B cell (primary cell): ENCODE data around the gene STN1. TPM values are rescaled to one million over a fixed set of nuclear protein-coding genes. Genes with fewer than 3 reads are reported as not detected.

ENCODE experiments used
- ATAC-seq: fragments of 200-7000 bp; cut with Tn5 transposase; one replicate; pipeline ENCODE4 v1.10.0; 2021; ENCODE audit warnings: low read depth, mild to moderate bottlenecking, moderate number of reproducible peaks, moderate library complexity
- CTCF ChIA-PET: fragments of 350-600 bp; sonication (Branson Sonifier 250); formaldehyde crosslinking; loops from one replicate; lab custom pipeline; 2021; ENCODE audit warnings: antibody characterized with exemption, inconsistent platforms; lab: Charles Lee
- POLR2A ChIA-PET: fragments of 350-600 bp; sonication (Branson Sonifier 250); formaldehyde crosslinking; loops from one replicate; lab custom pipeline; 2021; ENCODE audit warnings: antibody characterized with exemption; lab: Charles Lee
- DNase-seq: peaks from one replicate; pipeline ENCODE4 v3.0.0; 2013
- H2AFZ ChIP-seq: 2 replicates; pipeline ENCODE4 v1.6.1; 2012; ENCODE audit warnings: mild to moderate bottlenecking, low read depth, low read length; ENCODE audit not compliant: insufficient read depth, poor library complexity, severe bottlenecking
- H3K27ac ChIP-seq, 2 donors: 1 replicate in 1 of 2; 2 replicates in 1 of 2; pipeline ENCODE4 v1.5.1; 2012 to 2013; ENCODE audit warnings: low read length in 2 of 2, mild to moderate bottlenecking in 2 of 2, moderate library complexity in 1 of 2
- H3K27me3 ChIP-seq, 4 experiments: fragments of 200-600 bp in 1 of 4; sonication (generic) in 1 of 4; replicated peaks in 1 of 4; 1 replicate in 2 of 4; 2 replicates in 2 of 4; pipeline versions ENCODE4 v1.6.1 to v1.7.0; 2013 to 2016; ENCODE audit warnings: low read length in 3 of 4, mild to moderate bottlenecking in 2 of 4, mixed read lengths in 1 of 4, moderate library complexity in 1 of 4; ENCODE audit not compliant: insufficient read depth in 4 of 4, control insufficient read depth in 3 of 4; ENCODE audit errors: control extremely low read depth in 1 of 4
- H3K36me3 ChIP-seq, 2 experiments: replicated peaks in 1 of 2; 1 replicate in 1 of 2; 2 replicates in 1 of 2; pipeline versions ENCODE4 v1.6.1 to v1.7.1; 2013; ENCODE audit warnings: low read length in 1 of 2; ENCODE audit not compliant: insufficient read depth in 2 of 2, control insufficient read depth in 1 of 2; ENCODE audit errors: control extremely low read depth in 1 of 2, extremely low read depth in 1 of 2
- H3K4me1 ChIP-seq, 2 donors: fragments of 200-600 bp in 1 of 2; sonication (generic) in 1 of 2; 1 replicate in 1 of 2; 2 replicates in 1 of 2; pipeline versions ENCODE4 v1.5.1 to v1.6.1; 2013 to 2017; ENCODE audit warnings: low read length in 2 of 2; ENCODE audit not compliant: control insufficient read depth in 2 of 2, insufficient read depth in 2 of 2
- H3K4me2 ChIP-seq: replicated peaks from 2 replicates; pipeline ENCODE3; 2012; ENCODE audit warnings: mild to moderate bottlenecking, low read depth, low read length; ENCODE audit not compliant: poor library complexity, severe bottlenecking
- H3K4me3 ChIP-seq, 5 experiments: fragments of 200-600 bp in 1 of 5; sonication (generic) in 1 of 5; 1 replicate in 3 of 5; 2 replicates in 2 of 5; pipeline versions ENCODE4 v1.5.1 to v1.7.0; 2011 to 2016; ENCODE audit warnings: low read length in 4 of 5, mild to moderate bottlenecking in 4 of 5, low read depth in 2 of 5, control low read depth in 1 of 5, moderate library complexity in 1 of 5; ENCODE audit not compliant: insufficient read depth in 1 of 5; ENCODE audit errors: control extremely low read depth in 1 of 5, extremely low read depth in 1 of 5
- H3K79me2 ChIP-seq: fragments of 200-600 bp; sonication (generic); one replicate; pipeline ENCODE4 v1.6.0; 2016; ENCODE audit warnings: low read length; ENCODE audit not compliant: control insufficient read depth, insufficient read depth
- H3K9ac ChIP-seq: fragments of 200-600 bp; sonication (generic); 2 replicates; pipeline ENCODE4 v1.6.1; 2017; ENCODE audit warnings: mild to moderate bottlenecking, low read length, moderate library complexity
- H3K9me3 ChIP-seq, 3 donors: one replicate each; pipeline versions ENCODE4 v1.6.1 to v1.7.1; 2013; ENCODE audit warnings: low read length in 2 of 3; ENCODE audit not compliant: control insufficient read depth in 2 of 3, insufficient read depth in 1 of 3; ENCODE audit errors: control extremely low read depth in 1 of 3
- H4K20me1 ChIP-seq: 2 replicates; pipeline ENCODE4 v1.6.0; 2012; ENCODE audit warnings: mild to moderate bottlenecking, low read length; ENCODE audit not compliant: insufficient read depth, control insufficient read depth, poor library complexity, severe bottlenecking
- H3K27ac Mint-ChIP-seq: one replicate; pipeline ENCODE4 v1.8.0; 2021; ENCODE audit warnings: mixed read lengths
- H3K27me3 Mint-ChIP-seq: one replicate; pipeline ENCODE4 v1.8.0; 2021; ENCODE audit warnings: mixed read lengths
- H3K4me1 Mint-ChIP-seq: one replicate; pipeline ENCODE4 v1.8.0; 2021; ENCODE audit warnings: mixed read lengths
- H3K4me3 Mint-ChIP-seq: one replicate; pipeline ENCODE4 v1.8.0; 2021; ENCODE audit warnings: mixed read lengths
- H3K9me3 Mint-ChIP-seq: one replicate; pipeline ENCODE4 v1.8.0; 2022; ENCODE audit warnings: mixed read lengths; ENCODE audit not compliant: insufficient read depth
- EZH2 ChIP-seq: IDR thresholded peaks from 2 replicates; pipeline ENCODE4 v1.6.1; 2012; ENCODE audit warnings: borderline replicate concordance, low read depth, mild to moderate bottlenecking, moderate library complexity, low read length; ENCODE audit not compliant: insufficient read depth, poor library complexity, severe bottlenecking
- WGBS: methylation state at CpG from one replicate; pipeline ENCODE4 v1.1.5; 2013; ENCODE audit warnings: missing lambda C conversion rate; ENCODE audit not compliant: insufficient coverage; 5-methylcytosine and 5-hydroxymethylcytosine counted together
- intact Hi-C: fragments of 100-400 bp; cut with micrococcal nuclease; formaldehyde crosslinking; loops from one replicate; pipeline ENCODE4 v1.10.0; 2022
- polyA plus RNA-seq: library from polyadenylated mRNA; depleted of rRNA; stranded (reverse); fragments of >200 nt; gene quantifications from 2 replicates; pipeline ENCODE4 v1.2.3, GENCODE V29; 2012
- total RNA-seq, 2 donors: library from RNA; stranded (reverse); fragments of 120-200 nt in 1 of 2; gene quantifications; 1 replicate in 1 of 2; 2 replicates in 1 of 2; pipeline versions ENCODE4 v1.2.3 to v1.2.4, GENCODE V29; 2013 to 2022
- TF ChIP-seq, protein P1 (sequence below): fragments of 200-600 bp; IDR thresholded peaks from one replicate; pipeline ENCODE4 v1.8.0; 2022; ENCODE audit warnings: antibody characterized with exemption, mild to moderate bottlenecking

STN1 gene
- total and polyA plus RNA-seq, 2 donors (not counting 1 experiment from before 2014, with no cell fraction given) = 16.3 to 24.5 TPM

DNA sequence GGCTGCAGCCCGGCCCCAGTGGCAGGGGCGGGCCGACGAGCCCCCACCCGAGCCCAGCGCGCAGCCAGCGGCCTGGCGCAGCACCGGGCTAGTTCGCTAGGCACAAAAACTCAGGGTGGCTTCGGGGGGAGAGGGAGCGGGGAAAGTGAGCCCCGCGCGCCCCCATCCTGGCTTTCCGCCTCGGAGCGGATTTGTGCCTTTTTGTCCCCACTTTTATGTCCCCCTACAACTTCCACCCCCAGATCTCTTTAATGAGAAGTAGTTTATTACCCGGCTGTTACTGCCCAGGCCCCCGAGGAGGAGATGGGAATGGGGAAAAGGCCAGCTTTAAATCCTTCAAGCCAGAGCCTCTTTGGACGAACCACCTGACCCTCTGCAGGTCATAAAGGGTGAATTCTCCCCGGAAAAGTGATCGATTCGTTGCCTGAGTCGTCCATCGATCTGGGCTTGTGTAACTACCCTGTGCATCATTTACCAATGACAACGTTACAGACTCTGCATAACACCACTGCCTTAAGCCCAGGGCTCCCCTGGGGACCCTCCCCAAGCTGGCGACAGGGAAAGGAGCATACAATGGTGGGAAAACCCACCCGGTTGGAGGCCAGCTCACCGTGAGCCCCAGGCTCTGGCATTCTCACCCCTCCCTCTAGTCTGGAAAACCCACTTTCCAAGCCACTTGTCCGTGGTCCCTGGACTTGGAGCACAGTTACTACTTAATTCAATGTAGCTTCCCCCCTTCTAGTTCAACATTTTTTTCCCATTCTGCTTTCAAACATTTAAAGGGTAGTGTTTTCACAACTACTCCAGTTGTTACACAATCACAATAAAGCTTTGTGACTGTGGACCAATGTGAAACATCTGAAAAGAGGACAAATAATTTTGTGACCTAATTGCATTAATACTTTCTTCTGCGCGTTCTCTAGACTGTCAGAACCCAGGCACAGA, 61.9 kb downstream of the STN1 start:
- WGBS = 36% methylated on average over 16 of the region's 34 CpGs
- intact Hi-C loops = no loop called here
- Mint-ChIP-seq H3K4me3 (peak overlapping the region; percentile 71), H3K27ac (peak overlapping the region; percentile 15), H3K9me3 (no peaks in the 10 kb centered on the region), H3K27me3 (peaks cover 52% of the 10 kb centered on the region), H3K4me1 (peaks cover 15% of the 10 kb centered on the region)
- H3K27me3 ChIP-seq = peaks cover 0 to 43% (median 14%) of the 10 kb centered on the region in 4 experiments
- no peak overlapping the region for H3K27ac ChIP-seq
- POLR2A ChIA-PET = interaction anchor here (0.6 kb wide), 1 partner anchor 489 kb away, joined by 4 read pairs; no protein-coding TSS in a partner anchor
- no peaks in the 10 kb centered on the region for H3K79me2 ChIP-seq
- peak; percentile 16 for DNase-seq
- TF ChIP-seq, protein P1, sequence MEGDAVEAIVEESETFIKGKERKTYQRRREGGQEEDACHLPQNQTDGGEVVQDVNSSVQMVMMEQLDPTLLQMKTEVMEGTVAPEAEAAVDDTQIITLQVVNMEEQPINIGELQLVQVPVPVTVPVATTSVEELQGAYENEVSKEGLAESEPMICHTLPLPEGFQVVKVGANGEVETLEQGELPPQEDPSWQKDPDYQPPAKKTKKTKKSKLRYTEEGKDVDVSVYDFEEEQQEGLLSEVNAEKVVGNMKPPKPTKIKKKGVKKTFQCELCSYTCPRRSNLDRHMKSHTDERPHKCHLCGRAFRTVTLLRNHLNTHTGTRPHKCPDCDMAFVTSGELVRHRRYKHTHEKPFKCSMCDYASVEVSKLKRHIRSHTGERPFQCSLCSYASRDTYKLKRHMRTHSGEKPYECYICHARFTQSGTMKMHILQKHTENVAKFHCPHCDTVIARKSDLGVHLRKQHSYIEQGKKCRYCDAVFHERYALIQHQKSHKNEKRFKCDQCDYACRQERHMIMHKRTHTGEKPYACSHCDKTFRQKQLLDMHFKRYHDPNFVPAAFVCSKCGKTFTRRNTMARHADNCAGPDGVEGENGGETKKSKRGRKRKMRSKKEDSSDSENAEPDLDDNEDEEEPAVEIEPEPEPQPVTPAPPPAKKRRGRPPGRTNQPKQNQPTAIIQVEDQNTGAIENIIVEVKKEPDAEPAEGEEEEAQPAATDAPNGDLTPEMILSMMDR = no peak
- no peak for TF ChIP-seq EZH2
- peak overlapping the region; percentile 42 for H2AFZ ChIP-seq
- H3K4me3 ChIP-seq = peak overlapping the region in 1 of 5 experiments; percentile 29
- no peak for ATAC-seq
- CTCF ChIA-PET = interaction anchor here (1.0 to 3.7 kb wide), 5 partner anchors 8 to 143 kb away, joined by 3 to 56 read pairs (median 4); no protein-coding TSS in a partner anchor
- H3K4me2 ChIP-seq = peak overlapping the region; percentile 85
- no peaks in the 10 kb centered on the region for H3K9me3 ChIP-seq
- H3K36me3 ChIP-seq = no peaks in the 10 kb centered on the region
- H4K20me1 ChIP-seq = no peaks in the 10 kb centered on the region
- H3K4me1 ChIP-seq = peaks cover 17 to 18% of the 10 kb centered on the region in 2 donors
- peak overlapping the region; percentile 37 for H3K9ac ChIP-seq

DNA sequence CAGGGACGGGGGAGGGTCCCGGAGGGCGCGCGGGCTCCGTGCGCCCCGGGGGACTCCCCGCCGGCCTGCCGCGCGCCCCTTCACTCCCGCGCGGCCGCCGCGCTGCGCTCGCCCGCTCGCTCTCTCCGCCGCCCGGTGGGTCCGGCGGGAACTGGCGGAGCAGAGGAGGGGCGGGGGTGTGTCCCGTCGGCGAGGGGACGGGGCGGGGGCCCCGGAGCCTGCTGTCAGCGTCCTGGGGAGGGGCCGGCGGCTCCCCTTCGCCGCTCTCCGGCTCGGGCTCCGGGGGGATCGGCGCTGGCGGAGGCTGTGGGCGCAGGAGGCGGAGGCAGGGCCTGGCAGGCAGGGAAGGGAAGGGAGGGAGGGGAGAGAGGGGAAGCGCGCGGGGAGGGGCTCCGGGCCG, 62.6 kb downstream of the STN1 start, which contains the start of gene SH3PXD2A:
Gene SH3PXD2A, minus strand, starts transcription at position 153 of the 400 bp plus-strand sequence. CDS start 310 bp downstream, outside the sequence.
- peaks cover 0 to 45% (median 15%) of the 10 kb centered on the region in 4 experiments for H3K27me3 ChIP-seq
- H2AFZ ChIP-seq = peak within 1 kb of the TSS; percentile 42
- peak; percentile 47 for ATAC-seq
- no peaks in the 10 kb centered on the region for H3K9me3 ChIP-seq
- POLR2A ChIA-PET = no interaction called here
- H4K20me1 ChIP-seq = no peaks in the 10 kb centered on the region
- Mint-ChIP-seq H3K9me3 (no peaks in the 10 kb centered on the region), H3K27me3 (peaks cover 59% of the 10 kb centered on the region), H3K4me3 (peak within 1 kb of the TSS; percentile 86), H3K27ac (peak within 1 kb of the TSS; percentile 15), H3K4me1 (peaks cover 15% of the 10 kb centered on the region)
- peak; percentile 34 for DNase-seq
- CTCF ChIA-PET = interaction anchor here (1.3 to 4.9 kb wide), 3 partner anchors 11 to 143 kb away, joined by 3 to 56 read pairs (median 23); no protein-coding TSS in a partner anchor
- H3K27ac ChIP-seq = no peak within 1 kb of the TSS
- no peaks in the 10 kb centered on the region for H3K36me3 ChIP-seq
- 3% methylated on average over 49 of the region's 54 CpGs for WGBS
- H3K9ac ChIP-seq = peak within 1 kb of the TSS; percentile 56
- H3K4me2 ChIP-seq = peak within 1 kb of the TSS; percentile 85
- H3K4me1 ChIP-seq = peaks cover 17 to 18% of the 10 kb centered on the region in 2 donors
- intact Hi-C loops = no loop called here
- no peaks in the 10 kb centered on the region for H3K79me2 ChIP-seq
- TF ChIP-seq, protein P1 = no peak
- no peak for TF ChIP-seq EZH2
- H3K4me3 ChIP-seq = peak within 1 kb of the TSS in 4 of 5 experiments; percentile 5 to 61 (median 41)
